Common myeloid progenitor, CD34-positive (primary cell): ENCODE results near the gene SERTAD3.
"Not testable (repeated sequence)": the region's sequence is repeated elsewhere in the genome, so short reads cannot be mapped to it uniquely, and the experiment has no call there.

ENCODE experiments used
- CTCF ChIA-PET: fragments of 350-600 bp; sonication (Branson Sonifier 250); formaldehyde crosslinking; loops from one replicate; lab custom pipeline; 2021; ENCODE audit warnings: antibody characterized with exemption; lab: Charles Lee
- POLR2A ChIA-PET: fragments of 350-600 bp; sonication (Branson Sonifier 250); formaldehyde crosslinking; loops from one replicate; lab custom pipeline; 2021; ENCODE audit warnings: antibody characterized with exemption; lab: Charles Lee
- DNase-seq, 3 donors: peaks; one replicate each; pipeline versions ENCODE4 v3.0.0 to v3.0.0-alpha.2; 2013
- H3K27ac ChIP-seq, 2 experiments: 1 replicate in 1 of 2; 2 replicates in 1 of 2; pipeline ENCODE4 v1.7.0; 2013; ENCODE audit warnings: inconsistent platforms in 2 of 2, low read length in 2 of 2, mild to moderate bottlenecking in 2 of 2, low read depth in 1 of 2, moderate library complexity in 1 of 2; ENCODE audit not compliant: severe bottlenecking in 2 of 2, insufficient read depth in 1 of 2, poor library complexity in 1 of 2
- H3K27me3 ChIP-seq, 5 experiments: replicated peaks in 2 of 5; 1 replicate in 3 of 5; 2 replicates in 2 of 5; pipeline versions ENCODE4 v1.6.1 to v1.7.0; 2013; ENCODE audit warnings: low read length in 4 of 5, mild to moderate bottlenecking in 2 of 5, moderate library complexity in 2 of 5, inconsistent platforms in 1 of 5; ENCODE audit not compliant: insufficient read depth in 5 of 5, control insufficient read depth in 4 of 5
- H3K36me3 ChIP-seq, 4 experiments: 1 replicate in 2 of 4; 2 replicates in 2 of 4; pipeline versions ENCODE4 v1.6.1 to v1.7.0; 2013; ENCODE audit warnings: low read length in 3 of 4, control low read depth in 1 of 4, mild to moderate bottlenecking in 1 of 4; ENCODE audit not compliant: control insufficient read depth in 4 of 4, insufficient read depth in 4 of 4
- H3K4me1 ChIP-seq, 4 experiments: 1 replicate in 3 of 4; 2 replicates in 1 of 4; pipeline versions ENCODE4 v1.6.1 to v1.7.1; 2013; ENCODE audit warnings: low read length in 3 of 4, mild to moderate bottlenecking in 3 of 4, control low read depth in 1 of 4, inconsistent platforms in 1 of 4, moderate library complexity in 1 of 4; ENCODE audit not compliant: control insufficient read depth in 4 of 4, insufficient read depth in 4 of 4; ENCODE audit errors: control extremely low read depth in 1 of 4
- H3K4me3 ChIP-seq, 7 experiments: 1 replicate in 4 of 7; 2 replicates in 3 of 7; pipeline versions ENCODE4 v1.5.1 to v1.7.0; 2013; ENCODE audit warnings: mild to moderate bottlenecking in 7 of 7, low read length in 6 of 7, moderate library complexity in 6 of 7, inconsistent platforms in 2 of 7, low read depth in 2 of 7, control low read depth in 1 of 7; ENCODE audit not compliant: insufficient read depth in 4 of 7, control insufficient read depth in 1 of 7; ENCODE audit errors: extremely low read depth in 1 of 7
- H3K9me3 ChIP-seq, 5 experiments: 1 replicate in 4 of 5; 2 replicates in 1 of 5; pipeline versions ENCODE4 v1.6.1 to v1.7.1; 2013; ENCODE audit warnings: low read length in 4 of 5, mild to moderate bottlenecking in 2 of 5, inconsistent platforms in 1 of 5, low read depth in 1 of 5, moderate library complexity in 1 of 5; ENCODE audit not compliant: control insufficient read depth in 4 of 5, insufficient read depth in 2 of 5; ENCODE audit errors: control extremely low read depth in 1 of 5
- WGBS: methylation state at CpG from one replicate; pipeline ENCODE4 v1.1.5; 2013; ENCODE audit not compliant: insufficient coverage; 5-methylcytosine and 5-hydroxymethylcytosine counted together

SERTAD3 gene

GRCh38 chr19:40458597-40458974 is 14.5 kb upstream of the SERTAD3 start:
- Histone ChIP-seq H3K4me3 (no peak overlapping the region), H3K27ac (no peak overlapping the region), H3K36me3 (peaks cover 0 to 5% (median 4%) of the 10 kb centered on the region in 4 experiments), H3K4me1 (peaks cover 0 to 12% (median 1%) of the 10 kb centered on the region in 4 experiments), H3K9me3 (no peaks in the 10 kb centered on the region), H3K27me3 (no peaks in the 10 kb centered on the region)
- 100% methylated on average over 3 of the region's 3 CpGs for WGBS
- CTCF ChIA-PET, result no interaction called here
- POLR2A ChIA-PET, result no interaction called here
- DNase-seq, result no peak

GRCh38 chr19:40457953-40458596 is 13.9 kb upstream of the SERTAD3 start:
- POLR2A ChIA-PET, result no interaction called here
- no peaks in the 10 kb centered on the region for H3K9me3 ChIP-seq
- 99% methylated on average over 10 of the region's 27 CpGs for WGBS
- H3K36me3 ChIP-seq, result peaks cover 0 to 5% (median 4%) of the 10 kb centered on the region in 4 experiments
- no peak overlapping the region for H3K27ac ChIP-seq
- no peaks in the 10 kb centered on the region for H3K27me3 ChIP-seq
- peaks cover 0 to 8% (median 1%) of the 10 kb centered on the region in 4 experiments for H3K4me1 ChIP-seq
- CTCF ChIA-PET, result no interaction called here
- no peak for DNase-seq
- no peak overlapping the region for H3K4me3 ChIP-seq

DNA sequence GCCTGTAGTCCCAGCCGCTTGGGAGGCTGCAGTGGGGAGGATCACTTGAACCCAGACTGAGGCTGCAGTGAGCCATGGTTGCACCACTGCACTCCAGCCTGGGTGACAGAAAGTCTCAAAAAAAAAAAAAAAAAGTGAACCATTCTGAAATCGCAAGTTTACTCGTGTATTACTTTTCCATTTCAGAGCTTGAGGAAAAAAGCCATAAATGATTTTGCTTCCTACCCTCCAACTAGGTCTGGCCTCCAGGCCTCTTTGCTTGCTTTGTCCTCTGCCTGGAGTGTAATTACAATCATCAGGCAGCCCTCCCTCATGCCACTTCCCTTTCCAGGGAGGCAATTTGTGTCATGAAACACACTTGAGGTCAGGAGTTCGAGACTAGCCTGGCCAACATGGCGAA is 12.9 kb upstream of the SERTAD3 start:
- Histone ChIP-seq H3K4me1 (peaks cover 0 to 6% (median 1%) of the 10 kb centered on the region in 4 experiments), H3K27ac (no peak overlapping the region), H3K27me3 (no peaks in the 10 kb centered on the region), H3K4me3 (no peak overlapping the region), H3K9me3 (no peaks in the 10 kb centered on the region), H3K36me3 (peaks cover 0 to 5% (median 4%) of the 10 kb centered on the region in 4 experiments)
- no peak for DNase-seq
- ChIA-PET POLR2A (no interaction called here), CTCF (interaction anchor here (0.6 to 6.8 kb wide), 2 partner anchors 7 to 322 kb away, joined by 3 to 38 read pairs; partner anchors contain the start of gene BLVRB)
- WGBS, result 100% methylated on average over 3 of the region's 5 CpGs

DNA sequence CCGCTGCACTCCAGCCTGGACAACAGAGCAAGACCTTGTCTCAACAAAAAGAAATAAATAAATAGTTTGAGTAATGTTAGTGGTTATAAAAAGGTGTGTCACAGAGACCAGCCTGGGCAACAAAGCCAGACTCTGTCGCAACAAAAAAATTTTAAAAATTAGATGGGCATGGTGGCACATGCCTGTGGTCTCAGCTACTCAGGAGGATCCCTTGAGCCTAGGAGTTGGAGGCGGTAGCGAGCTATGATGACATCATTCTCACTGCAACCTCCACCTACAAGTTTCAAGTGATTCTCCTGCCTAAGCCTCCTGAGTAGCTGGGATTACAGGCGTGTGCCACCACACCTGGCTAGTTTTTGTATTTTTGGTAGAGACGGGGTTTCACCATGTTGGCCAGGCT is 9.8 kb upstream of the SERTAD3 start:
- H3K9me3 ChIP-seq, H3K4me3 ChIP-seq, H3K4me1 ChIP-seq, H3K27ac ChIP-seq, DNase-seq, POLR2A ChIA-PET, H3K27me3 ChIP-seq: not testable (repeated sequence)
- CTCF ChIA-PET, result interaction anchor here (1.1 to 6.8 kb wide), 2 partner anchors 10 to 34 kb away, joined by 3 to 38 read pairs; partner anchors contain the start of gene BLVRB
- H3K36me3 ChIP-seq, result peaks cover 0 to 11% (median 4%) of the 10 kb centered on the region in 4 experiments
- 88% methylated on average over 1 of the region's 6 CpGs for WGBS

- ChIA-PET CTCF (interaction anchor here (1.1 to 6.8 kb wide), 2 partner anchors 10 to 34 kb away, joined by 3 to 38 read pairs; partner anchors contain the start of gene BLVRB), POLR2A (no interaction called here)
- H3K27me3 ChIP-seq, result no peaks in the 10 kb centered on the region
- no peak overlapping the region for H3K27ac ChIP-seq
- DNase-seq, result no peak
- no peak overlapping the region for H3K4me3 ChIP-seq
- no peaks in the 10 kb centered on the region for H3K4me1 ChIP-seq
- WGBS, result 100% methylated on average over 5 of the region's 5 CpGs
- no peaks in the 10 kb centered on the region for H3K9me3 ChIP-seq
- H3K36me3 ChIP-seq, result peaks cover 0 to 11% (median 4%) of the 10 kb centered on the region in 4 experiments
Observed at GRCh38 chr19:40453151-40453735, 9.1 kb upstream of the SERTAD3 start.

GRCh38 chr19:40452016-40452415 is 7.9 kb upstream of the SERTAD3 start:
- H3K27me3 ChIP-seq, result no peaks in the 10 kb centered on the region
- H3K27ac ChIP-seq, result no peak overlapping the region
- ChIA-PET CTCF (interaction anchor here (0.8 to 6.8 kb wide), 2 partner anchors 12 to 147 kb away, joined by 3 to 38 read pairs; partner anchors contain the start of gene BLVRB), POLR2A (interaction anchor here (0.7 kb wide), 1 partner anchor 92 kb away, joined by 4 read pairs; no protein-coding TSS in a partner anchor)
- 95% methylated on average over 3 of the region's 5 CpGs for whole genome bisulfite sequencing
- no peak for DNase-seq
- H3K36me3 ChIP-seq, result peaks cover 0 to 11% (median 7%) of the 10 kb centered on the region in 4 experiments
- no peaks in the 10 kb centered on the region for H3K9me3 ChIP-seq
- no peaks in the 10 kb centered on the region for H3K4me1 ChIP-seq
- H3K4me3 ChIP-seq, result no peak overlapping the region

GRCh38 chr19:40450664-40451063 is 6.5 kb upstream of the SERTAD3 start:
- H3K27ac ChIP-seq, result no peak overlapping the region
- H3K4me1 ChIP-seq, result no peaks in the 10 kb centered on the region
- no peaks in the 10 kb centered on the region for H3K9me3 ChIP-seq
- no peaks in the 10 kb centered on the region for H3K27me3 ChIP-seq
- 100% methylated on average over 3 of the region's 4 CpGs for WGBS
- no peak overlapping the region for H3K4me3 ChIP-seq
- ChIA-PET POLR2A (interaction anchor here (0.6 kb wide), 1 partner anchor 29 kb away, joined by 3 read pairs; no protein-coding TSS in a partner anchor), CTCF (interaction anchor here (6.8 kb wide), 1 partner anchor 13 kb away, joined by 38 read pairs; the partner anchor contains the start of gene BLVRB)
- DNase-seq, result no peak
- H3K36me3 ChIP-seq, result peaks cover 0 to 11% (median 7%) of the 10 kb centered on the region in 4 experiments
